RWPE2 (cell line): ENCODE data around the gene FAM151A.

ENCODE experiments used
- ATAC-seq: fragments of 200-7000 bp; cut with Tn5 transposase; 3 replicates; pipeline ENCODE4 v1.9.1; 2021; ENCODE audit warnings: low read depth
- DNase-seq: peaks from one replicate; pipeline ENCODE4 v3.0.0-alpha.2; 2020; ENCODE audit warnings: low spot score
- H3K27ac ChIP-seq: fragments of 450-650 bp; 2 replicates; pipeline ENCODE4 v1.5.1; 2017; ENCODE audit warnings: mild to moderate bottlenecking; ENCODE audit not compliant: poor library complexity, severe bottlenecking
- H3K27me3 ChIP-seq: fragments of 250-450 bp; sonication (Bioruptor Pico); 2 replicates; pipeline ENCODE4 v1.5.1; 2021; ENCODE audit warnings: mild to moderate bottlenecking, moderate library complexity; ENCODE audit not compliant: insufficient read depth, poor library complexity, severe bottlenecking
- H3K36me3 ChIP-seq: fragments of 250-450 bp; sonication (Bioruptor Pico); 2 replicates; pipeline ENCODE4 v1.5.1; 2020; ENCODE audit warnings: low read depth, mild to moderate bottlenecking, moderate library complexity
- H3K4me1 ChIP-seq: fragments of 250-450 bp; sonication (Bioruptor Pico); 2 replicates; pipeline ENCODE4 v1.5.1; 2021; ENCODE audit warnings: mild to moderate bottlenecking, moderate library complexity; ENCODE audit not compliant: insufficient read depth, poor library complexity, severe bottlenecking
- H3K4me3 ChIP-seq: fragments of 250-450 bp; sonication (Bioruptor Pico); 2 replicates; pipeline ENCODE4 v1.5.1; 2021; ENCODE audit warnings: mild to moderate bottlenecking, moderate library complexity; ENCODE audit not compliant: severe bottlenecking
- H3K9me3 ChIP-seq: fragments of 250-450 bp; sonication (Bioruptor Pico); 2 replicates; pipeline ENCODE4 v1.5.1; 2021; ENCODE audit warnings: mild to moderate bottlenecking, moderate library complexity; ENCODE audit not compliant: severe bottlenecking
- TF ChIP-seq, protein P1 (sequence below): fragments of 450-650 bp; IDR thresholded peaks from one replicate; pipeline ENCODE4 v1.5.1; 2017; ENCODE audit warnings: mild to moderate bottlenecking, moderate library complexity; ENCODE audit not compliant: poor library complexity, severe bottlenecking

The FAM151A gene

DNA sequence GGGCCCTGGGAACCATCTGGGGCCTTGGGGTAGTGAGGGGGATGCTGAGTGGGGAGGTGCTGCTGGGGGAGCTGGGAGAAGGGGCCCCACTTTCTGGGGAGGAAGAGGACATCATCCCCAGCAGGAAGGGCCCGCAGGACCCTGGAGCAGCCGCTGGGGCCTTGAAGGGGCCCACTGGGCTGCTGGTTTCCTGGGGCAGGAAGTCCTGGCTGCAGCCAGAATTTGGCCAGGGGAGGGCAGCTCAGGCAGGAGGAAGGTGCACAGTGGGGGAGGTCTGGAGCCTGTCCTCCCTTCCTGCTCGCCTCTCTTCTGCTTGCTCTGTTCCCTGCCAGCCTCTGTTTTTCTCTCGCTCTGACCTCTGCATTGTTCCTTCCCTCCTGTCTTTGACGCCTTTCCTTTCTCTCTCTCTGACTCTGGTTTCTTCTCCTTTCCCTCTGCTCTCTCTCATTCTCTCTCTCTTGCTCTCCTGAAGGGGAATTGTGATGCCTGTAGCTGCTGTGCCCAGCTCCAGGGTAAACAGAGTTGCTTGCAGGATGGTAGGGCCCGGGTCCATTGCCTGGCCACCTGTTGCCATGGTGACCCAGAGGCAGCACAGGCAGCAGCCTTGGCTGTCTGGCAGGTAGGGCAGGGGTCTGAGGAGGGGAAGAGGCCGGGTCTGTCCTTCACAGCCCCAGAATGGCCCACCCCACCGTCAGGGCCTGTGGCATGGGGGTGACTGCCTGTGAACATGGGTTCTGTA is 51.4 kb downstream of the FAM151A start:
- Histone ChIP-seq H3K4me1 (peaks cover 27% of the 10 kb centered on the region), H3K27ac (peak overlapping the region; percentile 57), H3K36me3 (0 out of 2 replicates have a peak, but pooled peaks cover 3% of the 10 kb centered on the region), H3K27me3 (no peaks in the 10 kb centered on the region), H3K9me3 (no peaks in the 10 kb centered on the region), H3K4me3 (no peak overlapping the region)
- ATAC-seq (peak; percentile 26; the same call in 2 of the 3 replicates), DNase-seq (no peak)
- TF ChIP-seq, protein P1, sequence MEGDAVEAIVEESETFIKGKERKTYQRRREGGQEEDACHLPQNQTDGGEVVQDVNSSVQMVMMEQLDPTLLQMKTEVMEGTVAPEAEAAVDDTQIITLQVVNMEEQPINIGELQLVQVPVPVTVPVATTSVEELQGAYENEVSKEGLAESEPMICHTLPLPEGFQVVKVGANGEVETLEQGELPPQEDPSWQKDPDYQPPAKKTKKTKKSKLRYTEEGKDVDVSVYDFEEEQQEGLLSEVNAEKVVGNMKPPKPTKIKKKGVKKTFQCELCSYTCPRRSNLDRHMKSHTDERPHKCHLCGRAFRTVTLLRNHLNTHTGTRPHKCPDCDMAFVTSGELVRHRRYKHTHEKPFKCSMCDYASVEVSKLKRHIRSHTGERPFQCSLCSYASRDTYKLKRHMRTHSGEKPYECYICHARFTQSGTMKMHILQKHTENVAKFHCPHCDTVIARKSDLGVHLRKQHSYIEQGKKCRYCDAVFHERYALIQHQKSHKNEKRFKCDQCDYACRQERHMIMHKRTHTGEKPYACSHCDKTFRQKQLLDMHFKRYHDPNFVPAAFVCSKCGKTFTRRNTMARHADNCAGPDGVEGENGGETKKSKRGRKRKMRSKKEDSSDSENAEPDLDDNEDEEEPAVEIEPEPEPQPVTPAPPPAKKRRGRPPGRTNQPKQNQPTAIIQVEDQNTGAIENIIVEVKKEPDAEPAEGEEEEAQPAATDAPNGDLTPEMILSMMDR: no peak

DNA sequence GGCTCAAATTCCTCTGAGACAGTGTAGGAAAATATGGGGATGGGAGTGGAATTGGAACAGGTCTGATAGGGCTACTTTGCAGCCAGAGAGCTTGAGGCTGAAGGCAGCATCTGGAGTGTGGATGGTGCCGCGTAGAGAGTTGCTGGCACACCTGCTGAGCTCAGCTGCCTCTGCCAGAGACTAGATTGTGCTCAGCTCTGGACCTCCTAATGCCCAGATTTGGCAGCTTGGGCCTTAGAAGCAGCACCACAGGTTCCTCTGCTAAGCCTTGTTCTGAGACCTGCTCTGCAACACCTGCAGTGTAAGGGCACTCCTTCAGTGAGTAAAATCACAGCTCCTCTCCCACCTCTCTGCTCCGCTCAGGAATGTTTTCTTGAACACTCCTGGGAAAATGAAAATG is 52.0 kb downstream of the FAM151A start:
- DNase-seq (no peak), ATAC-seq (no peak; the same call in 2 of the 3 replicates)
- Histone ChIP-seq H3K27ac (peak overlapping the region; percentile 57), H3K36me3 (0 out of 2 replicates have a peak, but pooled peaks cover 3% of the 10 kb centered on the region), H3K27me3 (no peaks in the 10 kb centered on the region), H3K9me3 (no peaks in the 10 kb centered on the region), H3K4me1 (peaks cover 32% of the 10 kb centered on the region), H3K4me3 (no peak overlapping the region)
- TF ChIP-seq, protein P1: no peak

DNA sequence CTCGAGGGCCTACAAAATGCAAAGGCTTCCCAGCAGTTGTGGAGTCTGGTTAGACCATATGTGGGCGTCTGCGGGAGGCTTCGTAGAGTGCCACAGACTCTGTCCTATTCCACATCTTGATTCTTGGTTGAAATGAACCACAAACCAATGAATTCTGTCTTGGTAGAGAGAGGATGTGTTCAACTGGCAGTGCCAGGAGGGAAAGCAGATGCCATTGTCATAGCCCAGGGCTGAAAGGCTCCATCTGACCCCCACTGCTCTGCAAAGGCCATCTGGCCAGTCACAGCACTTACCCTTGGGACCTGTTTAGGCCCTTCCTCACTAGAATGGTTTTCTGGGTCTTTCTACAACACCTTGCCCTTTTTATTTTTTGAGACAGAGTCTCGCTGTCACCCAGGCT is 53.2 kb downstream of the FAM151A start:
- no peaks in the 10 kb centered on the region for H3K9me3 ChIP-seq

DNA sequence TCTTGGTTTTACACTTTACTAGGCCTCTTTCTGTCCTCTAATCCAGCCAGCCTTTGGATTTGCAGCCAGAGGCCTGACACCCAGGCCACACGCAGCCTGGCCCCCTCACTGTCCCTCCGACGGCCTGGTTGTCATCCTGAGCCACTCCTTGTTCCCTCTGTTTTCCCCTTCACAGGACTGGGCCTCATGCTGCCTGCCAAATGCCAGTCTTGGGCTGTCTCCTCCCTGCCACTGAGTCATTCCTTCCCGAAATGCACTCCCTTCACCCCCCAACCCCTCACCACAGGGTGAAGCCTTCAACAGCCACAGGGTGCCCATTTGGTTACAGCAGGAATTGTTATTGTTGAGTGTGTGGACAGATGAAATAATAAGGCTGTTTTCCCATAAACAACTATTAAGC is 54.0 kb downstream of the FAM151A start:
- H3K27ac ChIP-seq: peak overlapping the region; percentile 57
- TF ChIP-seq, protein P1: no peak
- H3K27me3 ChIP-seq: no peaks in the 10 kb centered on the region
- H3K9me3 ChIP-seq: no peaks in the 10 kb centered on the region
- ATAC-seq (peak; percentile 7; the same call in 1 of the 3 replicates), DNase-seq (no peak)
- H3K4me3 ChIP-seq: no peak overlapping the region
- H3K4me1 ChIP-seq: peaks cover 35% of the 10 kb centered on the region
- 0 out of 2 replicates have a peak, but pooled peaks cover 3% of the 10 kb centered on the region for H3K36me3 ChIP-seq

More for the DNA sequence above, 53.2 kb downstream of the FAM151A start:
- Histone ChIP-seq H3K36me3 (0 out of 2 replicates have a peak, but pooled peaks cover 3% of the 10 kb centered on the region), H3K4me3 (no peak overlapping the region), H3K27ac (peak overlapping the region; percentile 57), H3K27me3 (no peaks in the 10 kb centered on the region), H3K4me1 (peaks cover 32% of the 10 kb centered on the region)
- ATAC-seq: no peak
- TF ChIP-seq, protein P1: no peak
- no peak for DNase-seq

DNA sequence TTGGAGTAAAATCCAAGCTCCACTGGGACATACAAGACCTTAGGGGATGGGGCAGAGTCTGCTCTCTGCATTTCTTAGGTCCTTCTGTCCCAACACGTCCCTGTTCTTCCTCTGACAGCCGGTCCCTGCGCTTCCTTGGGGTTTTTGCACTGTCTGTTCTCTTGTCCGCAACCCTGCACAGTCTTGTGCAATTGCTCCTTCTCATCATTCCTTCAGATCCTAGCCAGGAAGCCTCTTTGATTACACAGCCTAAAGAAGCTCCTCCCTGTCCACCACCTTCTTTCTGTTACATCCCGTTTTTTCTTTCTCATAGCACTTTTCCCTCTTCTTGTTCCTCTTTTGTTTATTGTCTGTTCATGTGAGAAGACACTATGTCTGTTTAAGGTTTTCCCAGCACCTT is 55.4 kb downstream of the FAM151A start:
- no peaks in the 10 kb centered on the region for H3K27me3 ChIP-seq
- no peak overlapping the region for H3K4me3 ChIP-seq
- ATAC-seq (peak; percentile 30; the same call in 1 of the 3 replicates), DNase-seq (no peak)
- TF ChIP-seq, protein P1: no peak
- peaks cover 41% of the 10 kb centered on the region for H3K4me1 ChIP-seq
- H3K9me3 ChIP-seq: no peaks in the 10 kb centered on the region
- H3K36me3 ChIP-seq: no peaks in the 10 kb centered on the region
- peak overlapping the region; percentile 57 for H3K27ac ChIP-seq
